Measurements from ENCODE around the gene RBM20.
"Not testable (repeated sequence)": the region's sequence is repeated elsewhere in the genome, so short reads cannot be mapped to it uniquely, and the experiment has no call there.

RBM20 gene

DNA sequence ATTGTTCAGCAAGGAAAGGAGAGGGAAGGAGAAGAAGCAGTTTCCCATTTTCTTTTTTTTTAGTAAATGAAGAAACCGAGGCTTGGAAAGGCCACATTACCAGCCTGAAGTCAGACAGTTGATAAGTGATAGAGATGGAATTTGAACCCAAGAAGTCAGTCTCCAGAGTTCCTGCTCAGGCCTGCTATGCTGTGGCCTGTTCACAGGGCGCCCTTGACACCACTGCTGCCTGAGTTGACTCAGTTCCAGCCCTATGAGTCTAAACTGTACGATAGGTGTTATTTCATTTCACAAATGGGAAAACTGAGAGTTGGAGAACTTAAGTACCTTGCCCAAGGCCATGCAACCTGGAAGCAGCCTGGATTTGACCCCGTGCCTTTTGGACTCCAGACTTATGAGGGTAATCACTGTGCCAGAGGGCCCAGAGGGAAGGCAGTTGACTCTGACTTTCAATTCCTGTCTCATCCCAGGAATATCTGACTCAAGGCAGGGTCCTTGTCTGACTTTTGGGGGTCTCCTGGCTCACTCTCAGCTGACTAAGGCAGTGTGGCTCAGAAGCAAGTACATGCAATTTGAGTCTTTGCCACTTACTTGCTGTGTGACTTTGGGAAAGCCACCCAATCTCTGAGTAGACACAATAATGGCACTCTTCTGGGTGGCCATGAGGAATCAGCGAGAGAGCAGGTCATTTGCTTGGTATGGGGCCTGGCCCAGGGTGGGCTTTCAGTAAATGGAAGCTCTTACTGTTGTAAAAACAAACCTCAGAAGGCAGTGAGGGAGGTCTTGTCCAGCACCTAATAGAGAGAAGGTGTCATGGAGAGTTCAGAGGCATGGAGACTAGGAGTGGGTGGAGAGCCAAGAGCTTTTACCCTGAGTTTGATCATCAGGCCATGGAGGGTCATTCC, 17.9 kb upstream of the RBM20 start:
- no peak for DNase-seq

GRCh38 chr10:110628161-110628560, 16.0 kb upstream of the RBM20 start:
- no peak for DNase-seq

DNA sequence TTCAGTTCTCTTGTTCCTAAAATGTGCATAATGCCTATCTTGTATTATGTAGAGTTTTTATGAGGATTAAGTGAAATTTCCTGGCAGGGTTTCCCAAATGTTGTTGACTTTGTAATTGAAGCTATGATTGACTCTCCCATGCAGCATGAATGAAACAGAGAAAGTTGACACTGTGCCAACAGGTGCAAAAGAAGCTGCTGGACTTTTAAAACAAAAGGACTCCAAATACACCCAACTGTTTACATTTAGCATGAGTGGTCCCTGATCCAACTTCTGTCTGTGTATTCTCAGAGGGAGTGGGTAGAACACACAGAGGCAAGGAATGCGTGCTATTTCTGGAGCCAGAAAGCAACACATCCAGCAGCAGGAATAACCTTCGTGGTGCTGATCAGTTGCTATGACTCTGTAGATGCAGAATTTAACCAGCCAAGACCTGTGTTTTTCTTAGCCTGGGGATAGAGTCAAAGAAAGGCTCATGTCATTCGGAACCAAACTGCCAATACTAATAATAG, 14.4 kb upstream of the RBM20 start:
- no peak for DNase-seq

- DNase-seq = no peak
Observed at GRCh38 chr10:110631934-110632333, 12.2 kb upstream of the RBM20 start.

- DNase-seq = no peak
Observed at GRCh38 chr10:110632591-110633215, 11.4 kb upstream of the RBM20 start.

DNA sequence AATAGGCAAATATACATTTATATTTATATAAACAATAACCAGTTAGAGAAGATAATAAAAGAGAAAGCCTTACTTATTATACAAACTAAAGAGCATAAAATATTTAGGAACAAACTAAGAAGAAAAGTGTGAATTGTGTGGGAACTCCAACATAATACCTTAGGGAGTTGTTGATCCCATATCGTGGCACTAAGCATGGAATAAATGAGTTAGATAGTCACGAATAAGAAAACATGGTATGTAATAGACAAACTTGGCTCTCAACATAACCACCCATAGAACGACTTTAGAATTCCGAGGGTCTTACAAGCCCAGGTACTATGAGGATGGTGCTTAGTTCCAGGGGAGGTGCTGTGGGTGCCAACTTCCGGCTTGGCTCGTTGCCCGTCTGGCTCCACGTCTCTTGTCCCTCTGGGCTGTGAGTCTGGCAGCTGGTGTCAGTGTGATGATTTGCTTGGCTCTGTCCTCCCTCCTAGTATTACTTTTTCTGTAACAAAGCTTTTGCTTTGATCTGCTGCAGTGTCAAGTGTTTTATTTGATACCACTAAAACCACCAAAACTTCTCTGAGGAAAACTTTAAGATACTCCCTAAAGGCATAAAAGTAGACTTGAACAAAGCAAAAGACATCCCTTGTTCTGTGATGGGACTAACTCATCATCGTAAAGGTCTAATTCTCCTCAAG, 9.5 kb upstream of the RBM20 start:
- no peak for DNase-seq

GRCh38 chr10:110636572-110636931, 7.6 kb upstream of the RBM20 start:
- no peak for DNase-seq

DNA sequence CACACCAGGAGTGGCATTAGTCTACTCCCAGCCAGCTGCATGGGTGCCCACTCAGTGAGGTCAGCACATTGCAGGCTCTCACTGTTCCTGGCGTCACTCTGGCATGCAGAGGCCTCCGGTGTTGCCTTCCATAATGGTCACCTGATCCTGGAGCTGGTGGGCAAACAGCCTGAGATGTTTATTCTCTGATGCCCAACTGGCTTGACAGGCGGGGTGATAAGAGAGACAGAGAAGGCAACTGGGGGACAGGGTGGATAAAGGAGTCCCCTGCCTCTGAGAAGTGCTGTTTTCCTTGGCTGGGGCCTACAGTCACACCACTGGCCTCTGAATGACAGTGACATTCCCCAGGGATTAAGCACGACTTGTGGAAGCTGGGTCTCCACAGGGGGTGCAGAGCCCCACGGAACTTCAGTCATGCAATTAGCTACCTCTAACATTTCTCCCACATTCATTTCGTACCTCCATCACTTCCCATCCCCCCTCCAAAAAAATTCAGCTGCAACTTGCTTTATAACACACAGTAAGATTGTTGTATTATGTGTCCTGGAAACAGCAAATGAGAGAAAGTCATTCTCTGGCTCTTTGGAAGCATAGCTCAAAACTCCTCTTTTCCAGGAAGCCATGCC, 7.1 kb upstream of the RBM20 start:
- DNase-seq = no peak

- DNase-seq = no peak
Observed at GRCh38 chr10:110637558-110638053, 6.5 kb upstream of the RBM20 start.

DNA sequence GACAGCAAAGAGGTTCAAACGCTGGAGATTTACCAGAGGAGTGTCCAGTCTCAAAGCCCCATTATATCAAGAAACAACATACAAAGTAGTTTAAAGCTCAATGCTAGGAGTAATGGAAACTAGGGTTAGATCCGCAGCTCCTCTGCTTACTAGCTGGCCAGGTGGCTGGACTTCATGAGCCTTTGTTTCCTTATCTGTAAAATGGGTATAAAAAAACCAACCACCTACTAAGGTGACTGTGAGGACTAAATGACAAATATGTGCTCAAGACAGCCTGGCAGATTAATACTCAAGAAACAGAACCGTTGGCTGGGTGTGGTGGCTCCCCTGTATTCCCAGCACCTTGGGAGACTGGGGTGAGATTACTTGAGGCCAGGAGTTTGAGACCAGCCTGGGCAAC, 5.8 kb upstream of the RBM20 start:
- DNase-seq = no peak

- DNase-seq = not testable (repeated sequence)
Observed at GRCh38 chr10:110639046-110639445, 5.1 kb upstream of the RBM20 start.

DNA sequence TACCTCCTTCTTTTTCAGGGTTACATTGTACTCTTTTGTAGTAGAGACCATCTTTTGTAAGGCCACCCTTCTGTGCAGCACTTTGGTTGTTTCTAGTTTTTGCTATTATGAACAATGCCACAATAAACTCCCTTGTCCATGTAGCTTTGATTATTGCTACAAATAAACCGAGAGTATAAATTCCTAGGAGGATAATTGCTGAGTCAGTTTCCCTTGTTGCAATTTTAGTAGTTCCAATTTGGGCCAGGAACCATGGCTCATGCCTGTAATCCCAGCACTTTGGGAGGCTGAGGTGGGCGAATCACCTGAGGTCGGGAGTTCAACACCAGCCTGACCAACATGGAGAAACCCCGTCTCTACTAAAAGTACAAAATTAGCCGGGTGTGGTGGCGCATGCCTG, 4.3 kb upstream of the RBM20 start:
- not testable (repeated sequence) for DNase-seq

DNA sequence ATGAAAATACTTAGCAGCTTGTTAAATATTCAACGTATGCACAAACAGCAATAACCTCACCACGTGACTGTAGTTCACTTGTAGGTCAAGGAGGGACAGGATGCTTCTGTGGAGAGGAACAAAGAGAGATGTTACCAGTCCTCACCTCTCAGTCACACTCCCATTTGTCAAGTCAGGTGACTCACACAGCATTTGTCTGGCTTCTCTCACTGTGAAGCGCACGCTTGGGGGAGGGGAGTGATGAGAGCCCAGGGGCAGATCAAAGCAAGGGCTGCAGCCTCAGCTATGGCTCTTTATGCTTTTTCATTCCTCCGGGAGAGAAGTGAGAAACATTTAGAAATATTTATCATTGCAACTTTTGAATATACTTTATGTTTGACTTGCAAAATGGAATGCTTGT, 2.9 kb upstream of the RBM20 start:
- no peak for DNase-seq

DNA sequence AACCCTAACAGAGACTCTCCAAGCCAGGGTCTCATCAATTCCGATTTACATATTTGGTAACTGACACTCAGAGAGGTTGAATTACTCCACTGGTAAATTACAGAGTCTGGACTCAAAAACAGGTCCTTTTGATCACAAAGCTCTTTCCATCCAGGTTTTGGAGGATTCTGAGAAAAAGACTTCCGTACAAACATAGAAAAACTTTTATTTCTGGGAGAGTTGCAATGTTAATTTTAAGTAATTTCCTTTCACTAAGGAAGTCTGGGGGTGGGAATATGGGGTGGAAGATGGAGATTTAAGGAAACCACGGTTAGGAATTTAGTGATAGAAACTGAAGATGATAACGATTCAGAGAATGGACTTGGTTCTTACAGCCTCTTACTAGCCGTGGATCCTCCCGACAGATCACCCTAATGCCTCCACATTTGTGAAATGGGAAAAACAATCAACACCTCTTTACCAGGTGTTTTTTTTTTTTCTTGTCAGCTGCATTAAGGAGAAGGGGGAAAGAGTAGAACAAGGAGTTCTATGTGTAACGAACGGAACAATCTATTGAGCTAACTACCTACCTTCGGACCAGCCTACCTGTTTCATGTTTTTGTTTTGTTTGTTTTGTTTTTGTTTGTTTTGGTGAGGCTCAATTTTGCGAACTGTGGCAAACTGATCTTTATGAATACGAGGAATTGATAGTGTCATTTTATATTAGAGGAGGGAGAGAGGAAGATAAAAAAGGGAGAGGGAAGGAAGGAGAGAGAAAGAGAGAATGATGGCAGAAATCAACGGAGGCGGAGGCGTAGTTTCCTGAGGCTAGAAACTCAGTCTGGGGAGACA, 1.7 kb upstream of the RBM20 start:
- DNase-seq = no peak

GRCh38 chr10:110643035-110643652, 992 bp upstream of the RBM20 start:
- no peak for DNase-seq

GRCh38 chr10:110644598-110645462, 694 bp downstream of the RBM20 start:
- DNase-seq = no peak

DNA sequence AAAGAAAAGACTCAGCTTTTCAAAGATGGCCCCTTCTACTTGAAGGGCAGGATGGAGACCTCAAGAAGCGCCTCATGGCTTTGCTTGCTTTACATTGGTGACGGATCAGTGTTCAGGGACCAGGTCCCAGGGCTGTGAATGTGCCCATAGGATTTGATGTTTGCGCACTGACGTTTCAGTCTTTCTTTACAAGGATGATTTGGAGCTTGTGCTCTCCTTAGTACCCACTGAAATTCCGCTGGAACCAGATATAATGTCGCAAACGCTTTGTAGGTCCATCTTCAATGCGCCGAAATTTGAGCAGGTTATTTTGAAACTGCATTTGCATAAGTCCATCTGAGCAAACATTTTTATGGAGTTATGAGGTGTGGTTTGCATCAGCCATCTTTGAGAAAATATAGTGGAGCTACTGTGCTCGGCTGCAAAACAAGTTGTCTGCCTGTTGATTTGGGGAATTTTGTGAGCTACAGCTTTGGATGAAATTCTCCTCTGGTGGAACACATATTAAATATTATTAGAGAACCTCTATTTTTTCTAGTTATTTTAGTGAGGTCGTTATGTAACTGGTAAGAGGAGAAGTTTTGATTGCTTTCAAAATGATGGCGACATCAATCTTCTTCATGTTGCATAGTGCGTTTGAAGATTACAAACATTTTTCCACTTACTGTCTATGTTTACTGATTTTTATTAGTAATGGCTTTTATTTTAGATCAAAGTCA, 2.4 kb downstream of the RBM20 start:
- no peak for DNase-seq

GRCh38 chr10:110647136-110647430, 2.9 kb downstream of the RBM20 start:
- no peak for DNase-seq

DNA sequence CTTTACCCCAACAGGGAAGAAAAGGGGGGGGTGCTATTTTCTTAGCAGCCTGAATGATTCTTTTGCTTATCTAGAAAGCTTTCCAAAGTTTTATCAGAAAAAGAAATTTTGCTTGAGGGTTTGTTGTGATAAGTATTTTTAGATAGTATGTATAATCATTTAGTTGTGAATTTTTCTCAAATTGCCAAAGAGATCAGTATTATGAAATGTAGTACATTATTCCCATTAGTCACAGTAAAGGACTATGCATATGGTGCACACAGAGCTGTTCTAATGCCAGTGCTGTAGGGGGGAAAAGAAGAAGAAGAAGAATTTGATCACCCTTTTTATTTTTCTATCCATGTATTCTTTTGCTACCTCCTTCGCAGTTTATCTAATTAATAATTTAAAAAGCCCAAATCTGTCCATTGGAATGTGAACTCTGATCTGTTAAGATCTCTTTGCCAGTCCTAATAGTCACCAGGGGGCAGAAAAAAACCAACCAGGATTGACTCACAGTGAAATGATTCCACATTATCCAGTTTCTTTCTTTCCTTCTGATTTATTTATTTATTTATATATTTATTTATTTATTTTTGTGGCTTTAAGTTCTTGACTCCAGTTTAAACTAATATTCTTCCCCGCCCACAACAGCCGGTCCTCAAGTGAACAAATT, 4.7 kb downstream of the RBM20 start:
- no peak for DNase-seq
